ENCODE data around the gene CD248.

CD248 gene

GRCh38 chr11:66336234-66337102 lies 19.6 kb upstream of the CD248 start, which contains the start of gene RIN1:
Gene RIN1, minus strand, starts transcription at chr11:66336434. Its CDS starts 32 bp downstream, at chr11:66336402.
- peak; percentile 96 to 99 for DNase-seq (ENCODE audit: low read depth in 2 of 2)
- peak within 1 kb of the TSS; percentile 68 to 74 for H3K4me3 ChIP-seq (replicated peaks in 1 of 2; ENCODE audit: low read depth in 2 of 2, low read length in 2 of 2)
- TF ChIP-seq CTCF (IDR thresholded peaks at IDR 0.05; ENCODE audit: low read depth, low read length), result no peak

GRCh38 chr11:66335531-66336233 lies 18.8 kb upstream of the CD248 start:
- TF ChIP-seq CTCF (IDR thresholded peaks at IDR 0.05; ENCODE audit: low read depth, low read length), result peak; percentile 5
- DNase-seq (ENCODE audit: low read depth in 2 of 2), result peak; percentile 66 to 75
- peak overlapping the region; percentile 68 to 74 for H3K4me3 ChIP-seq (replicated peaks in 1 of 2; ENCODE audit: low read depth in 2 of 2, low read length in 2 of 2)

GRCh38 chr11:66334605-66335442 lies 18.0 kb upstream of the CD248 start:
- peak in 1 of 2 donors; percentile 45 for DNase-seq (ENCODE audit: low read depth in 2 of 2)
- peak overlapping the region; percentile 68 to 74 for H3K4me3 ChIP-seq (replicated peaks in 1 of 2; ENCODE audit: low read depth in 2 of 2, low read length in 2 of 2)
- TF ChIP-seq CTCF (IDR thresholded peaks at IDR 0.05; ENCODE audit: low read depth, low read length), result no peak

GRCh38 chr11:66333896-66334604 lies 17.2 kb upstream of the CD248 start:
- no peak for TF ChIP-seq CTCF (IDR thresholded peaks at IDR 0.05; ENCODE audit: low read depth, low read length)
- no peak for DNase-seq (ENCODE audit: low read depth in 2 of 2)
- H3K4me3 ChIP-seq (replicated peaks in 1 of 2; ENCODE audit: low read depth in 2 of 2, low read length in 2 of 2), result no peak overlapping the region

- DNase-seq (ENCODE audit: low read depth in 2 of 2), result no peak
- TF ChIP-seq CTCF (IDR thresholded peaks at IDR 0.05; ENCODE audit: low read depth, low read length), result no peak
- no peak overlapping the region for H3K4me3 ChIP-seq (replicated peaks in 1 of 2; ENCODE audit: low read depth in 2 of 2, low read length in 2 of 2)
These were observed 16.5 kb upstream of the CD248 start for GRCh38 chr11:66333220-66333877.

Data from cardiac fibroblast (primary cell).